Sigmoid colon (tissue), 7 donors: ENCODE results near the gene E2F3. TPM values are rescaled to one million over a fixed set of nuclear protein-coding genes. Genes with fewer than 3 reads are reported as not detected.

Source experiments
- DNase-seq: peaks from one replicate; pipeline ENCODE4 v3.0.0-alpha.2; 2019
- H3K27ac ChIP-seq, 4 donors: fragments of 200-600 bp; sonication (generic); one replicate each; pipeline ENCODE4 v1.5.1; 2016 to 2019; ENCODE audit warnings: mild to moderate bottlenecking in 1 of 4
- H3K27me3 ChIP-seq, 3 donors: fragments of 200-600 bp; sonication (generic); one replicate each; pipeline ENCODE4 v1.5.1; 2019; ENCODE audit warnings: mild to moderate bottlenecking in 1 of 3
- H3K36me3 ChIP-seq, 4 donors: fragments of 200-600 bp; sonication (generic); one replicate each; pipeline ENCODE4 v1.5.1; 2016 to 2019
- H3K4me1 ChIP-seq, 4 donors: fragments of 200-600 bp; sonication (generic); one replicate each; pipeline ENCODE4 v1.5.1; 2017 to 2019
- H3K4me3 ChIP-seq, 4 donors: fragments of 200-600 bp; sonication (generic); one replicate each; pipeline ENCODE4 v1.5.1; 2017 to 2019; ENCODE audit warnings: mild to moderate bottlenecking in 2 of 4, moderate library complexity in 1 of 4
- H3K9me3 ChIP-seq, 4 donors: fragments of 200-600 bp in 3 of 4; sonication (generic) in 3 of 4; one replicate each; pipeline versions ENCODE4 v1.5.1 to v1.6.1; 2013 to 2019
- EP300 ChIP-seq, 4 donors: sonication (generic); formaldehyde crosslinking; IDR thresholded peaks; one replicate each; pipeline ENCODE4 v1.6.1; 2017; ENCODE audit warnings: antibody characterized with exemption in 4 of 4
- POLR2A ChIP-seq, 2 donors: fragments of 450-650 bp; IDR thresholded peaks; one replicate each; pipeline ENCODE4 v1.6.1; 2016; ENCODE audit warnings: antibody characterized with exemption in 2 of 2, mild to moderate bottlenecking in 2 of 2, moderate library complexity in 2 of 2
- POLR2AphosphoS5 ChIP-seq, 4 donors: sonication (generic); formaldehyde crosslinking; IDR thresholded peaks; one replicate each; pipeline ENCODE4 v1.6.1; 2017; ENCODE audit warnings: antibody characterized with exemption in 4 of 4
- whole genome bisulfite sequencing, 2 donors: extraction: QIAGEN DNeasy Blood & Tissue Kit; methylation state at CpG; one replicate each; pipeline ENCODE4 v1.1.7; 2013; 5-methylcytosine and 5-hydroxymethylcytosine counted together
- intact Hi-C: fragments of 100-400 bp; cut with DNase I; formaldehyde crosslinking; loops from one replicate; pipeline ENCODE4 v1.15.1; 2023
- polyA plus RNA-seq, 3 donors: library from polyadenylated mRNA; stranded (reverse); fragments of 200-250 nt; gene quantifications; one replicate each; pipeline ENCODE4 v1.2.3, GENCODE V29; 2013
- total RNA-seq, 4 donors: library from RNA; depleted of rRNA; stranded (reverse); fragments of >200 nt; gene quantifications; one replicate each; pipeline ENCODE4 v1.1.0, GENCODE V29; 2016
- TF ChIP-seq, protein P1 (sequence below), 4 experiments: fragments of 450-650 bp in 3 of 4; fragments of 200-600 bp in 1 of 4; IDR thresholded peaks; one replicate each; pipeline ENCODE4 v1.5.1; 2016 to 2019; ENCODE audit warnings: antibody characterized with exemption in 4 of 4, mild to moderate bottlenecking in 3 of 4, moderate library complexity in 2 of 4
- donor health status: healthy with polysubstance abuse.
- donor health status: Bipolar disorder and iron deficiency.
- donor health status: healthy.

Gene E2F3
- total and polyA plus RNA-seq, 7 donors: 2.5 to 6.9 (median 3.0) TPM

DNA sequence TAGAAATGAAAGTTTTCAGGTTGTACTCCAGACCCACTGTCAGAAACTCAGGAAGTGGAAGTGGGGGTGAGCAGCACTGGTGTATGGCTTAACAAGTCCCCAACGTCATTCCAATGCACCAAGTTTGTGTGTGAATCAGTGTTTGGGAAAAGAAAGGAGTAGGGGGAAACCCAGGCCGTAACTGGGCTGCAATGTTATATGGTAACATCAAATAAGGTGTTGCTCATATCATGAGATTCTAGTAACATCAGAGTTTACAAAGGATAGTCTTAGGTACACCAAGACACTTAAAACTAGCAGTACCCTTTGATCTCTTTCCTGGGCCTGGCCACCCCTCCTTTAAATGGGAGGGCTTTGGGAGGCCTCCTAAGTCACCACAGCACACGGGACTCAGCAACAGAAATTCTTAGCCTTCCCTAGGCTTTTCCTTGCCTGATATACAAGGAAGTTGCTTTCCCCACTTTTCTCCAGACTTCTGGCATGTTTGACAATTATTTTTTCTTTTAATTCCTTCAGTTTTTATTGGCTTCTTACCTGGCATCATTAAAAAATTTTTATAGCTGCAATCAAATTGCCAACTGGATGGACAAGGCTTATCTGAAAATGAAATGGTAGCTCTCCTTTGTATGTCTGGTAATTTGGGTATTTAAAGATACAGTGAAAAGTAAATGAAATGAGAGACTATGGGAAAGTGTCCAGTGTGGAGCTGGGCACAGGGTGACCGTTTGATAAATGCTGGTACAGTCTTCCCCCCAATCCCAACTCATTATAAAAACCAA, 15.1 kb downstream of the E2F3 start:
- TF ChIP-seq POLR2AphosphoS5 (IDR thresholded peaks at IDR 0.05) (no peak), EP300 (IDR thresholded peaks at IDR 0.05) (no peak), POLR2A (IDR thresholded peaks at IDR 0.05) (no peak)
- TF ChIP-seq, protein P1, sequence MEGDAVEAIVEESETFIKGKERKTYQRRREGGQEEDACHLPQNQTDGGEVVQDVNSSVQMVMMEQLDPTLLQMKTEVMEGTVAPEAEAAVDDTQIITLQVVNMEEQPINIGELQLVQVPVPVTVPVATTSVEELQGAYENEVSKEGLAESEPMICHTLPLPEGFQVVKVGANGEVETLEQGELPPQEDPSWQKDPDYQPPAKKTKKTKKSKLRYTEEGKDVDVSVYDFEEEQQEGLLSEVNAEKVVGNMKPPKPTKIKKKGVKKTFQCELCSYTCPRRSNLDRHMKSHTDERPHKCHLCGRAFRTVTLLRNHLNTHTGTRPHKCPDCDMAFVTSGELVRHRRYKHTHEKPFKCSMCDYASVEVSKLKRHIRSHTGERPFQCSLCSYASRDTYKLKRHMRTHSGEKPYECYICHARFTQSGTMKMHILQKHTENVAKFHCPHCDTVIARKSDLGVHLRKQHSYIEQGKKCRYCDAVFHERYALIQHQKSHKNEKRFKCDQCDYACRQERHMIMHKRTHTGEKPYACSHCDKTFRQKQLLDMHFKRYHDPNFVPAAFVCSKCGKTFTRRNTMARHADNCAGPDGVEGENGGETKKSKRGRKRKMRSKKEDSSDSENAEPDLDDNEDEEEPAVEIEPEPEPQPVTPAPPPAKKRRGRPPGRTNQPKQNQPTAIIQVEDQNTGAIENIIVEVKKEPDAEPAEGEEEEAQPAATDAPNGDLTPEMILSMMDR (IDR thresholded peaks at IDR 0.05): no peak
- no peak overlapping the region for H3K4me3 ChIP-seq
- 9 to 49% methylated on average over 4 of the region's 4 CpGs for WGBS, 2 donors
- intact Hi-C loops: no loop called here
- no peaks in the 10 kb centered on the region for H3K9me3 ChIP-seq
- no peak overlapping the region for H3K27ac ChIP-seq
- no peaks in the 10 kb centered on the region for H3K36me3 ChIP-seq
- no peaks in the 10 kb centered on the region for H3K4me1 ChIP-seq
- H3K27me3 ChIP-seq: no peaks in the 10 kb centered on the region
- no peak for DNase-seq

DNA sequence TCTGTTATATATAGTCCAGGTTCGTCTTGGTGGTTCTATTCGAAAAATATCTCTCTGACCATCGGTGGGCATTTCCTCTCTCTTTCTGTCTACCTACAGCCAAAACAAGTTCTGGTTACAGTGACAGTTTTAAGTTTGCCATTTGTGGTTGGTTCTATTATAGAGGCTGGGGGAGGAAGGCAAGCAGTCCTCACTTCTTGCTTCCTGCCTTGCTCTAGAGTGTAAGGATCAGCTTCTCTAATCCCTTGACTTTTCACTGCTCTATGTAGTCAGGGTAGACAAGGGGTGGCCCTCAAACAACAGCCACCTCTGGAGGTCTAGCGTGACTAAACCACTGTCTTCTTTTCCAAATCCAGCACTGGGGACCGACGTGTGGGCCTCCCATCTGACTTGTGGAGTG, 16.1 kb downstream of the E2F3 start:
- H3K9me3 ChIP-seq: no peaks in the 10 kb centered on the region
- H3K27ac ChIP-seq: no peak overlapping the region
- H3K27me3 ChIP-seq: no peaks in the 10 kb centered on the region
- no peak overlapping the region for H3K4me3 ChIP-seq
- no peaks in the 10 kb centered on the region for H3K36me3 ChIP-seq
- intact Hi-C loops: no loop called here
- no peaks in the 10 kb centered on the region for H3K4me1 ChIP-seq
- 49 to 82% methylated on average over 6 of the region's 6 CpGs for whole genome bisulfite sequencing, 2 donors
- no peak for DNase-seq
- TF ChIP-seq POLR2A (IDR thresholded peaks at IDR 0.05) (no peak), POLR2AphosphoS5 (IDR thresholded peaks at IDR 0.05) (no peak), EP300 (IDR thresholded peaks at IDR 0.05) (no peak)
- TF ChIP-seq, protein P1 (IDR thresholded peaks at IDR 0.05): no peak

DNA sequence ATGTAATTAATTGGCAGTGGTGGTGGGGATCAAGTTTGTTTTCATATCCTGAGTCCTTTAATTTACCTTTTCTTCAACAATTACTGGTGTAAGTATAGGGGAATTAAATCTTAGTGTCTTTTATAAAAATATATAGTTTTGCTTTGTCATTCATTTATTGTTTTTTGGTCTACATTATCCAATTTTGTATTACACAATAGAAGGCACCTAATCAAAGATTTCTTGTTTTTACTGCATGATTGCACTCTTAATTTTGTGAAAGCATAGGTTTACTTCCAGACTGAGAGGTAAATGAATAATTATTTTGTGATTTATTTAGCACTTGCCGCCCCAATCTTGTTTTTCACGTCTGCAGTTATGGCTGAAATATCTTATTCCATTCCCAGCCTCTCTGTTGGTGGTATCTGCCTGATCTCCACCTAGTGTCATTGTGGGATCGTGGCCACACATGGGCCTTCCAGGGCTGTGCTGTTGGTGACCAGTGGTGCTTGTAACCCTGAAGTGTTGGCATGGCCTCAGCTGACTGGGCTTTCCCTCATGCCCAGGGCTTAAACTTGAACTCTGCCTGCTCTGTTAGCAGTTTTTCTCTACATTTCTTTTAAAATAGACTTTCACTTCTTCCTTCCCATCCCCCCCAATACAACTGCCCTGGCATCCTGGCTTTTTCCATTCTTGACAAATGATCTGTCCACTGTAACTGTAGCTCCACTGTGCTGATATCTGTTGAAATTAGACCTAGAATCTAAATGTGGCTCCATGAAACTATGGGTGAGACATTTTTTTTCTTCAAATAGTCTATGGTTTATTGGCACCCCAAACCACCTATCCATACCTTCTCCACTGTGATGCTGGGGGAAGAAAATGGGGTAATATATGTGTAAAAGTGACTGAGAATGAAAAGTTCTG, 24.8 kb downstream of the E2F3 start:
- 91 to 95% methylated on average over 3 of the region's 3 CpGs for WGBS, 2 donors
- no peak for DNase-seq
- intact Hi-C loops: no loop called here
- TF ChIP-seq POLR2A (IDR thresholded peaks at IDR 0.05) (no peak), EP300 (IDR thresholded peaks at IDR 0.05) (no peak), POLR2AphosphoS5 (IDR thresholded peaks at IDR 0.05) (no peak)
- TF ChIP-seq, protein P1 (IDR thresholded peaks at IDR 0.05): no peak
- peaks cover 0 to 5% (median 0%) of the 10 kb centered on the region in 4 donors for H3K4me1 ChIP-seq
- H3K27ac ChIP-seq: no peak overlapping the region
- H3K9me3 ChIP-seq: no peaks in the 10 kb centered on the region
- H3K27me3 ChIP-seq: no peaks in the 10 kb centered on the region
- no peak overlapping the region for H3K4me3 ChIP-seq
- H3K36me3 ChIP-seq: no peaks in the 10 kb centered on the region

DNA sequence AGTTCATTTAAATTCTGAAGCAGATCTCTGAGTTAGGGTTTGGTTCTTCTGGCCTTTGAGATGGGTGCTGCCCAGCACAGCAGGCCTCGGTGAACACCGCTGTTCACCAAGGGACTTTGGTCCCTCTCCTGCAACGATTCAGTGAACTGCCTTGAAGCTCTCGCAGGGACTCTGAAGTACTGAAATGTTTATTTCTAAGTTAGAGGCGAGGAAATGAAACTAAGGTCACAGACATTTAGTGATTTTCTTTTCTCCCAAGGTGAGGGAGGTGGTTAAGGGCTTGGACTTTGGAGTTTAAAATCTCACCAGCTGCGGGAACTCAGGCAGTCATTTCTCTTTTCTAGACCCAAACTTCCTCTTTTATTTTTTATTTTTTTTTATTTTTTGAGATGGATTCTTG, 26.2 kb downstream of the E2F3 start:
- intact Hi-C loops: no loop called here
- no peak overlapping the region for H3K4me3 ChIP-seq
- no peak overlapping the region for H3K27ac ChIP-seq
- WGBS, 2 donors: 11 to 39% methylated on average over 6 of the region's 6 CpGs
- H3K9me3 ChIP-seq: no peaks in the 10 kb centered on the region
- no peak for DNase-seq
- TF ChIP-seq EP300 (IDR thresholded peaks at IDR 0.05): no peak
- TF ChIP-seq, protein P1 (IDR thresholded peaks at IDR 0.05): no peak
- H3K36me3 ChIP-seq: no peaks in the 10 kb centered on the region
- H3K4me1 ChIP-seq: peaks cover 0 to 5% (median 0%) of the 10 kb centered on the region in 4 donors
- no peaks in the 10 kb centered on the region for H3K27me3 ChIP-seq
